Ectodermal cell (in vitro differentiated cells): ENCODE results near the gene PELI2.

ENCODE experiments used
- H3K27ac ChIP-seq: 2 replicates; pipeline ENCODE4 v1.7.0; 2013; ENCODE audit warnings: mild to moderate bottlenecking, low read depth, low read length; ENCODE audit not compliant: insufficient read depth, poor library complexity, severe bottlenecking
- H3K27me3 ChIP-seq: 2 replicates; pipeline ENCODE4 v1.7.0; 2013; ENCODE audit warnings: mild to moderate bottlenecking, low read length; ENCODE audit not compliant: insufficient read depth, control insufficient read depth, poor library complexity, severe bottlenecking
- H3K36me3 ChIP-seq: one replicate; pipeline ENCODE4 v1.7.0; 2013; ENCODE audit warnings: low read length; ENCODE audit not compliant: control insufficient read depth, insufficient read depth
- H3K4me1 ChIP-seq: one replicate; pipeline ENCODE4 v1.7.0; 2013; ENCODE audit warnings: low read length; ENCODE audit not compliant: control insufficient read depth, insufficient read depth
- H3K4me3 ChIP-seq: 2 replicates; pipeline ENCODE4 v1.7.0; 2013; ENCODE audit warnings: low read depth, low read length, control low read depth; ENCODE audit not compliant: insufficient read depth
- H3K9me3 ChIP-seq: 2 replicates; pipeline ENCODE4 v1.7.0; 2013; ENCODE audit warnings: mild to moderate bottlenecking, low read length, moderate library complexity; ENCODE audit not compliant: control insufficient read depth
- WGBS, 2 experiments: methylation state at CpG; one replicate each; pipeline ENCODE4 v1.1.7; 2013; ENCODE audit warnings: missing lambda C conversion rate in 2 of 2; 5-methylcytosine and 5-hydroxymethylcytosine counted together

Gene PELI2

GRCh38 chr14:56181681-56182085, 63.5 kb downstream of the PELI2 start:
- 93 to 96% methylated on average over 2 of the region's 2 CpGs for WGBS, 2 experiments
- Histone ChIP-seq H3K4me3 (no peak overlapping the region), H3K9me3 (no peaks in the 10 kb centered on the region), H3K27ac (no peak overlapping the region), H3K27me3 (no peaks in the 10 kb centered on the region), H3K36me3 (no peaks in the 10 kb centered on the region), H3K4me1 (no peaks in the 10 kb centered on the region)

DNA sequence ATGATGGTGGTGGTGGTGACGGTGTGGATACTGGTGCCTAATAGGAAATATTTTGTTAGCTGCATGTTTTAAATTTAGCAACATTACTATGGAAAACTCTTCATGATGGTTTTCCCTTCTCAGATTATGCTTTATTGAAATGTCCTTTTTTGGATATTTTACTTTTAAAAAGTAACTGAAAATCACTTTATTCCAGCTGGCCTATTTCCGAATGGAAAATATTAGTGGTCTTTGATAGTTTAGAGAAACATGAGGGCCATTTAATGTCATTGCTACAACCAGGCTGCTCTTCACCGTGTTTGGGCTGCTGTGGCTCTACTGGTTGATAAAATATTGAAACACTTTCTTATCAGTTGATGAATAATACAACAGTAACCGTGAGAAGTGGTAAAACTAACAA, 64.2 kb downstream of the PELI2 start:
- Histone ChIP-seq H3K27me3 (no peaks in the 10 kb centered on the region), H3K27ac (no peak overlapping the region), H3K9me3 (no peaks in the 10 kb centered on the region), H3K4me3 (no peak overlapping the region), H3K36me3 (no peaks in the 10 kb centered on the region), H3K4me1 (no peaks in the 10 kb centered on the region)
- 89 to 99% methylated on average over 2 to 4 of the region's 4 CpGs for WGBS, 2 experiments

DNA sequence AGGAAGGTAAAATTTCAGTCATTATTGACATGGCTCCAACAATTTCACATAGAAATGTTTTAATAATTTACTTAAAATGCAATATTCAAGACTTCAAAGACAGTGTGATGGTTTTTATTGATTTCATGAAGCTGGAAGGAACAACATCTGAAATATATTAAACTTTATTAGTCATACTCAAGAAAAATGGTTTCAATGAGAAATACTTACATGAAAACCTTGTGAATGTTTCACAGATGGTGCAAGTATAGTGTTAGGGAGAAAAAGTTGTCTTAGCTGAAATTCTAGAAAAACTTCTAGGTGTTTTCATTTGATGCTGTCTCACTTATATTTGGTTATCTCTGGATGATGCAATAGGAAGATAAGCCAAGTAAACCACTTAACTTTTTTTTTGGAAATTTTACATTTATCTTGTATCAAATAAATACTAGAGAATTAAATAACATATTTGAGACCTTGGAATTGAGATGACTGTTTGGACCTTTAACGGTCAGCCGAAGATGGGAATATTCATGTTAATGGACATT, 65.5 kb downstream of the PELI2 start:
- H3K9me3 ChIP-seq, result no peaks in the 10 kb centered on the region
- no peaks in the 10 kb centered on the region for H3K36me3 ChIP-seq
- 80 to 95% methylated on average over 2 of the region's 2 CpGs for WGBS, 2 experiments
- H3K27ac ChIP-seq, result no peak overlapping the region
- no peaks in the 10 kb centered on the region for H3K4me1 ChIP-seq
- H3K27me3 ChIP-seq, result no peaks in the 10 kb centered on the region
- H3K4me3 ChIP-seq, result no peak overlapping the region

DNA sequence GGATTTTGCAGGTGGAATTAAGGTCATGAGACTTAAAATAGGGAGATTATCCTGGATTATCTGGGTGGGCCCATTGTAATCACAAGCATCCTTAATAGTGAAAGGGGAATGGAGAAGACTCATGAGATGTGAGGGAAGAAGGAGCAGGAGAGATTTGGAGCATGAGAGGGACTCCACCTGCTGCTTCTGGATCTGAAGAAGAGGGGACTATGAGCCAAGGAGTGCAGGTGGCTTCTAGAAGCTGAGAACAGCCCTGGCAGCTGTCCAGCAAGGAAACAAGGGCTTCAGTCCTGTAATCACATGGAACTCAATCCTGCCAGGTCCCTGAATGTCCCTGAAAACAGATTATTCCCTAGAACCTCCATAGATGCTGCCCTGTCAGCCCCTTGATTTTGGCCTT, 67.8 kb downstream of the PELI2 start:
- Histone ChIP-seq H3K4me3 (no peak overlapping the region), H3K36me3 (no peaks in the 10 kb centered on the region), H3K27me3 (no peaks in the 10 kb centered on the region), H3K4me1 (no peaks in the 10 kb centered on the region), H3K9me3 (no peaks in the 10 kb centered on the region), H3K27ac (no peak overlapping the region)

DNA sequence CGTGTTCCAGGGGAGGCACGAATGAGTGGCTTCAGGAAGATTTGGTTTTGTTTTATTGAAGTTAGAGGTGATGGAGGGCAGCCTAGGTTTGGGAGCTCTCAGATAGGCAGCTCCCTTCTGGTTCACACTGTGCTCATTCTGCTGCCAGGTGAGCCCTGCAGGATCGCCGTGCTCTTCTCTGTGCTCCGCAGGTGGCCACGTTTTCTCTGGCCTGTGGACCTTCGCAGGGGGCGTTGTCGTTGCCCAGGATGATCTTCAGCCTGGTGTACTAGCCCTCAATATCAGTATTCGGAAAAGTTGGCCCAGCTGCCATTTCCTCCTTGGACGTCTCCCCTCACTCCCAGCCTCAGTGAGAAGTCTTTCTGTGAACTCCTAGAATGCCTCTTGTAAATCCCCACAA, 69.5 kb downstream of the PELI2 start:
- 82 to 84% methylated on average over 11 of the region's 11 CpGs for WGBS, 2 experiments
- no peaks in the 10 kb centered on the region for H3K36me3 ChIP-seq
- H3K4me3 ChIP-seq, result no peak overlapping the region
- no peak overlapping the region for H3K27ac ChIP-seq
- no peaks in the 10 kb centered on the region for H3K27me3 ChIP-seq
- no peaks in the 10 kb centered on the region for H3K9me3 ChIP-seq
- no peaks in the 10 kb centered on the region for H3K4me1 ChIP-seq

GRCh38 chr14:56189307-56189706, 71.1 kb downstream of the PELI2 start:
- Histone ChIP-seq H3K9me3 (no peaks in the 10 kb centered on the region), H3K27me3 (no peaks in the 10 kb centered on the region), H3K36me3 (no peaks in the 10 kb centered on the region), H3K27ac (no peak overlapping the region), H3K4me3 (no peak overlapping the region), H3K4me1 (no peaks in the 10 kb centered on the region)
- WGBS, 2 experiments, result 93 to 96% methylated on average over 4 of the region's 4 CpGs

DNA sequence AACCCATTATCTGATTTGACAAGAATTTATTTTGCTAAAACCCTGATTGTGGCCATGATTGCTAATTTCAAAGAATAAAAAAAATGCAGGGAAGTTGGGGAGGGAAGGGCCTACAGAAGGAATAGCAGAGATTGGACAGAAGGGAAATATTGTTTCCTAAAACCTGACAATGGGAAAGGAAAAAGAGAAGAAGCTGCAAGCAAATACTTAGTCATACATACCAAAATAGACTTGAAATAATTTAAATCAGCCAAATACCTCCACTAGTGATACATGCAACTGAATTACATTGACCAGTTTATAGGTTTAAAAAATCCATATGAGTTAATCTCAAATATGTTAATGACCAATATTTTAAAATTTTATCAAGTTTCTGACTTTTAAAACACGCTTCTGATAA, 75.1 kb downstream of the PELI2 start:
- Histone ChIP-seq H3K9me3 (no peaks in the 10 kb centered on the region), H3K27ac (no peak overlapping the region), H3K36me3 (no peaks in the 10 kb centered on the region), H3K4me3 (no peak overlapping the region), H3K27me3 (no peaks in the 10 kb centered on the region), H3K4me1 (peaks cover 10% of the 10 kb centered on the region)
- 89 to 100% methylated on average over 1 of the region's 1 CpG for WGBS, 2 experiments

- WGBS, 2 experiments, result 86 to 95% methylated on average over 7 of the region's 7 CpGs
Measured at GRCh38 chr14:56194042-56194441, 75.8 kb downstream of the PELI2 start.

GRCh38 chr14:56195223-56195622, 77.0 kb downstream of the PELI2 start:
- H3K36me3 ChIP-seq, result no peaks in the 10 kb centered on the region
- peaks cover 10% of the 10 kb centered on the region for H3K4me1 ChIP-seq
- H3K27ac ChIP-seq, result no peak overlapping the region
- H3K27me3 ChIP-seq, result no peaks in the 10 kb centered on the region
- H3K4me3 ChIP-seq, result no peak overlapping the region
- WGBS, 2 experiments, result 72 to 79% methylated on average over 5 of the region's 5 CpGs
- H3K9me3 ChIP-seq, result no peaks in the 10 kb centered on the region

More at GRCh38 chr14:56194042-56194441, 75.8 kb downstream of the PELI2 start:
- Histone ChIP-seq H3K4me1 (peaks cover 10% of the 10 kb centered on the region), H3K36me3 (no peaks in the 10 kb centered on the region), H3K27ac (no peak overlapping the region), H3K4me3 (no peak overlapping the region), H3K9me3 (no peaks in the 10 kb centered on the region), H3K27me3 (no peaks in the 10 kb centered on the region)

- H3K36me3 ChIP-seq, result no peaks in the 10 kb centered on the region
- no peak overlapping the region for H3K4me3 ChIP-seq
- no peaks in the 10 kb centered on the region for H3K9me3 ChIP-seq
- H3K27me3 ChIP-seq, result no peaks in the 10 kb centered on the region
- H3K4me1 ChIP-seq, result peaks cover 10% of the 10 kb centered on the region
- whole genome bisulfite sequencing, 2 experiments, result 93 to 95% methylated on average over 6 of the region's 6 CpGs
- no peak overlapping the region for H3K27ac ChIP-seq
Measured at GRCh38 chr14:56195704-56196103, 77.5 kb downstream of the PELI2 start.

DNA sequence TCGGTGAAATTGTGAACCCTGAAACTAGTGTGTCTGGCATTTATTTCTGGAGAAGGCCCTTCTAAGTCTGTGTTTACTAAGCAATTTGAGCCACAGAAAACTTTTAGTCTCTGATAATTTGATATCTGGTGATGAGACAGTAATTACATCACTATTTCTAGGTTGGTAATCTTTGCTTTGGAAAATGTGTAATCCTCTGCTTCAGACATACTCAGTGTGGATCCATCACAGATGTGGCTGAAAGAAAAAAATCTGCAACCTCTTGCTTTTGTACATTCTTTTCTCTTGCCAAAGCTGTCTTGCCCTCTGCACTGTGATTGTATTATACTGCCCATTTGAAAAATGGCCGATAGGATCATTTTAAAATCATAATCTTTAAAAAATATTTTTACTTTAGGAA, 78.1 kb downstream of the PELI2 start:
- Histone ChIP-seq H3K27ac (no peak overlapping the region), H3K4me3 (no peak overlapping the region), H3K27me3 (no peaks in the 10 kb centered on the region), H3K4me1 (peaks cover 10% of the 10 kb centered on the region), H3K36me3 (no peaks in the 10 kb centered on the region), H3K9me3 (no peaks in the 10 kb centered on the region)
- 94 to 95% methylated on average over 1 to 2 of the region's 2 CpGs for WGBS, 2 experiments
